HG03457 (cell line): ENCODE measurements around the gene SND1.

Source experiments
- ATAC-seq: cut with Tn5 transposase; IDR thresholded peaks from one replicate; pipeline ENCODE4 v1.9.1; 2021; ENCODE audit warnings: moderate number of reproducible peaks; ENCODE audit not compliant: unreplicated experiment

SND1 gene

DNA sequence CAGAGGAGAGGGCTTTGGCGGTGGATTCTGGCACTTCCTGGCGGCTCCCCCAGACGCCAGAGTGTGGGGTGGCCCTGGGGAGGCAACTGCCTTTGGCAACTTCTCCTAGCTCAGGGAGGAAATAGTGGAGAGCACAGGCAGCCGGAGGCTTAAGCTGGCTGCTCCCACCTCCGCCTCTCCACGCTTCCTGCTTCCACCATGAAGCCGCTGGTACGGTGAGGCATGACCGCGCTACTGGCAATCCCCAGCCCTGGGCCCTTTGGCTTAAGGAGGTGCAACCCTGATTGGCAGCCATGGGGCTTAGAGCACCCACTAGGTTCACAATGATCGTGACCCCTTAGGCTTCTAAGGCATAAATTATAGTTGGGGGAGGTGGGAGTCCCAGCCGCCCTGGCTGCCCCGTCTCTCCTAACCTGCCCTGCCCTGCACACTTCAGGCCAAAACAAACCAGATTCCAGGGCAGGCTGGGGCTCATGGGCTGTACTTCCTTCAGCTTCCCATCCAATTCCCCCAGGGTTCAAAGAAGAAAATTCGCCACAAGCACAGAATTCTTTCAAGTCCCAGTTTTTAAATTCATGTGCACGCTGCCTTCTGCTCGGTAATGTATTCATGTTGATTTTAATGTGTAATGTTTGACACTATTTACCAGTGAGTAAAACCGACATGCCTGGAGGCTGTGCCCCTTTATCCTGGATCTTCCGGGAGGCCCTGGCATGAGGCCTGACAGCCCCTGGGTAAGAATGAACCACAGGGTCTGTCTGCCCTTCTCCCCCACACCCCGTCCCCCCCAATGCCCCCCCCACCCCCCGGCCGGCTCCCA lies 469.9 kb downstream of the SND1 start:
- ATAC-seq: no peak

- no peak for ATAC-seq
Measured at GRCh38 chr7:128122576-128123290, 470.7 kb downstream of the SND1 start.

DNA sequence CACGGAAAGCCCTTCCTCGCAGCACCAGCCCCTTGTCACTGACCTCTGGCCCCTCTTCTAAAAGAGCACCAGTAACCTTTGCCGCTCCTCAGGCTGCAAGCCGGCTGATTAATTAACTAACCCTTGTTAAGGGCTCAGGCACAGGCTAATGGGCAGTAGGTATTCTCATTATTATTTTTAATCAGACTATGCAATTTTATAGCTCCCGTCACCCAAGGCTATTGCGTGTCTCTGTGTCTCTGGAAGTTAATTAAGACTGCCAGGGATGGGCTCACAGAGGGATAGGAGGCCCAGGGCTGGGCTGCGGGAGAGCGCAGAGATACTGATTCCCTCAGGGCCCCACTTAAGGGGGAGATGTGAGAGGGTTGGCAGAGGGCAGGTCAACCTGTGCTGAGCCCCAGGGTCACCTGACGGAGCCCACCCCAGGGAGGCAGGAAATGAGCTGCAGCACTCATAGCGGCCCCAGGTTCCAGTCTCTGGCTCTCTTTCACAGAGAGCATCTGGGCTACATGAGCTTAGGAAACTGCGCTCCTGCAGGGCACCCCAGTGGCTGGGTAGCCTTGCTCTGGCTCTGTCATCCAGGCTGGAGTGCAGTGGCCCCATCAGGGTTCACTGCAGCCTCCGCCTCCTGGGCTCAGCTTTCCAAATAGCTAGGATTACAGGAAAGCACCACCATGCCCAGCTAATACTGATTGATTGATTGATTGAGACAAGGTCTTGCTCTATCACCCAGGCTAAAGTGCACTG lies 471.5 kb downstream of the SND1 start:
- ATAC-seq: no peak

DNA sequence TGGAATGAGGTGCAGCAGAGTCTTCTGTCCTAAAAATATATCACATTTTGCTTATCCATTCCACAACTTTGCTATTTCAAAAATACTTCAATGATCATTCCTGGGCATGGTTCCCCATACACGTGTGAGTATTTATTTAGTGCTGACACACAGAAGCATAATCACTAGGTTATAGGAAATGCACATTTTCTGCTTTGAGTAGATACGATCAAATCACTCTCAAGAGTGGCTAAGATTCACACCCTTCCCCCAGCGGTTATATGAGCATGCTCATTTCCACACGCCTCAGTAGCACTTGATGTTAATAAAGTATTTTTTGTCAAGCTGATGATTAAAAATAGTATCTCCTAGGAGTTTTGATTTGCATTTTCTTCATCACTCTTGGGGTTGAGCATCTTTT lies 472.8 kb downstream of the SND1 start:
- no peak for ATAC-seq

GRCh38 chr7:128125816-128126215 lies 473.8 kb downstream of the SND1 start:
- no peak for ATAC-seq

- no peak for ATAC-seq
Measured at GRCh38 chr7:128128401-128128800, 476.4 kb downstream of the SND1 start.

- no peak for ATAC-seq
Measured at GRCh38 chr7:128129224-128129864, 477.4 kb downstream of the SND1 start.

DNA sequence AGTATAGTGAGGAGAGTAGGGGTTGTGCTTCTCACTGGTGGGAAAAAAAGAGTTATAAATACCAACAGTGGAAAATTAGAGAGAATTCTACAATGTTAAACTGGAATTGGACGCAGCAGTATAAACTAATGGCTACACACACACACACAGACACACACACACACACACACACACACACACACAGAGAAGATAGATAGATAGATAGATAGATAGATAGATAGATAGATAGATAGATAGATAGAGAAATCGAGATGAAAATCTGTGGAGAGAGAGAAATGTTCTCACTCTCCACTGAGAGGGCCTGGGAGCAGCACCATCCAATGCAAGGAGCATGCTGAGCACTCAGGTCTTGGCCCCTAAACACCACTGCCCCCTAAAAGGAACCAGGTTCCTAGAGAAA lies 479.1 kb downstream of the SND1 start:
- no peak for ATAC-seq

GRCh38 chr7:128131731-128132130 lies 479.7 kb downstream of the SND1 start:
- no peak for ATAC-seq

- ATAC-seq: no peak
Measured at GRCh38 chr7:128132426-128133069, 480.6 kb downstream of the SND1 start.

DNA sequence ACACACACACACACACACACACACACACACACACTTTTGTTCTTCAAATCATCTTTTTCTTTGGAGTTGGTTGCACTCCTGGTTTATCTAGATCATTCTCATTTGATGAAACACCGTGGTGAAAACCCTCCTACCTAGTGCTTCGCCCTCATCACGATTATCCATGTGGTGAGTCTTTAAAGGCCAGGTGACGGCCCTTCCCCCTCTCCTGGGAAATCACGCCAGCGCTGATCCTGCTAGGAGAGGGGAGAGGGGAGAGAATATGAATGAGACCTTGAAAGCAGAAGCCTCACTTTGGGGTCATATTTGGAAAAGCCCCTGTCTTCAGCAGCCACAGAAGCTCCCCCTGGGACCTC lies 483.1 kb downstream of the SND1 start:
- ATAC-seq: no peak

GRCh38 chr7:128135515-128136214 lies 483.7 kb downstream of the SND1 start:
- peak; percentile 90 for ATAC-seq

DNA sequence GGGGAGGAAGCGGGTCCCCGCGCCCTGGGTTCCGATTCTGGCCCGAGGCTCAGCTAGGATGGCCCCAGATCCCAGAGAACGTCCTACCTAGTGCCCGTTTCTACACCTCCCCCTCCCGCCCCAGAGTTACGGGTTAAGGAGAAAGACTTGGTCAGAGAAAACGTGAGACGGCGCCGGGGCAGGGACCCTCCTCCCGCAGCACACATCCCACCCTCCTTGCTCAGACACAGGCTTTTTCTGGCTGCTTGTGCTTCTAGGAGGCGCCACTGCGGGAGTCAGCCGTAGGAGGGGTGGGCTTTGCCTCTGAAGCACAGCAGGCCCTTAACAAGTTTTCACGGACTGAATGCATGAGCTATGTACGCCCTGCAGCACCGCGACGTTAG lies 484.2 kb downstream of the SND1 start:
- ATAC-seq: peak; percentile 11

GRCh38 chr7:128137181-128137580 lies 485.2 kb downstream of the SND1 start:
- ATAC-seq: no peak

- ATAC-seq: no peak
Measured at GRCh38 chr7:128139406-128139805, 487.4 kb downstream of the SND1 start.

DNA sequence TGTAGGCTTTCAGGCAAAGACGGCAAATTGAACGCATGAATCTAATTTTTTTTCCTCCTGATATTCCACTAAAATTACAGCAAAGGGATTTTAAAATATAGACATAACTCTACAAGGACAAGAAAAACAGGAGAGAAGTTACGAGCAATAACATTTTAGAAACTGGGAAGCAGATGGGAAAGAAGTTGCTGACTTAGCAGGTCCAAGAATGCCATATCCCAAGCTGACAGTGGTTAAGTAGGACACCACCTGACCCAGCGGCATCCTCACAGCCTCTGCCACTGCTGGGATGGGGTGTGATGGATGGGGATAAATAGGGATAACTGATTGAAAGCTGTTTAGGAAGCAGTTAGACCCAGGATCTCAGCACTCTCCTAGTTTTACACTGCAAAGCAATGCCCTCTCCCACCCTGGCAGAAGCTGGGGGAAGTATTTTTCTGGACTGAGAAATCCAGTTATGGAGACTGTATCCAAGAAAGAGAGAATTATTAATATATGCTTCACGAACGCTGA lies 489.7 kb downstream of the SND1 start:
- no peak for ATAC-seq
